SK-N-SH (cell line): ENCODE results near the gene SLC46A3. TPM values are rescaled to one million over a fixed set of nuclear protein-coding genes. Genes with fewer than 3 reads are reported as not detected.

Source experiments
- CTCF ChIA-PET: fragments of 300-600, 350-600 bp; formaldehyde crosslinking; extraction: SDS; loops from one replicate; lab custom pipeline; 2021; lab: Yijun Ruan, JAX
- POLR2A ChIA-PET: fragments of 350-600 bp; sonication (Branson Sonifier 250); formaldehyde crosslinking; extraction: SDS; loops from one replicate; lab custom pipeline; 2020; ENCODE audit warnings: antibody characterized with exemption, inconsistent platforms; lab: Yijun Ruan, JAX
- DNase-seq: peaks from one replicate; pipeline ENCODE4 v3.0.0; 2012
- H2AFZ ChIP-seq: fragments of 200-600 bp; sonication (generic); 2 replicates; pipeline ENCODE4 v1.8.1; 2016; ENCODE audit warnings: antibody characterized with exemption, mild to moderate bottlenecking, low read depth
- H3F3A ChIP-seq: fragments of 200-600 bp; sonication (generic); replicated peaks from 2 replicates; pipeline ENCODE3; 2016; ENCODE audit warnings: antibody characterized with exemption, mild to moderate bottlenecking; ENCODE audit not compliant: insufficient read depth
- H3K27ac ChIP-seq, 2 experiments: fragments of 200-500 bp in 1 of 2; fragments of 200-600 bp in 1 of 2; sonication (Bioruptor generic) in 1 of 2; sonication (generic), shearing (Covaris generic) in 1 of 2; 2 replicates each; pipeline versions ENCODE4 v1.5.1 to v1.6.1; 2014 to 2016; ENCODE audit warnings: low read depth in 2 of 2, inconsistent platforms in 1 of 2, low read length in 1 of 2, mild to moderate bottlenecking in 1 of 2, mixed read lengths in 1 of 2
- H3K27me3 ChIP-seq: fragments of 200-600 bp; sonication (generic), shearing (Covaris generic); 2 replicates; pipeline ENCODE4 v1.6.1; 2016; ENCODE audit warnings: mixed run types; ENCODE audit not compliant: insufficient read depth
- H3K36me3 ChIP-seq, 2 experiments: fragments of 200-500 bp in 1 of 2; fragments of 200-600 bp in 1 of 2; sonication (Bioruptor generic) in 1 of 2; sonication (generic) in 1 of 2; replicated peaks in 1 of 2; 2 replicates each; pipeline versions ENCODE3 to v1.5.1; 2014 to 2016; ENCODE audit warnings: low read length in 1 of 2, mild to moderate bottlenecking in 1 of 2; ENCODE audit not compliant: insufficient read depth in 2 of 2, control insufficient read depth in 1 of 2
- H3K4me1 ChIP-seq, 2 experiments: fragments of 200-500 bp in 1 of 2; fragments of 200-600 bp in 1 of 2; sonication (Bioruptor generic) in 1 of 2; sonication (generic), shearing (Covaris generic) in 1 of 2; 2 replicates each; pipeline versions ENCODE4 v1.5.1 to v1.6.1; 2014 to 2016; ENCODE audit warnings: low read depth in 1 of 2, low read length in 1 of 2, mixed run types in 1 of 2; ENCODE audit not compliant: insufficient read depth in 2 of 2, control insufficient read depth in 1 of 2
- H3K4me2 ChIP-seq: fragments of 200-600 bp; sonication (generic), shearing (Covaris generic); 2 replicates; pipeline ENCODE4 v1.6.1; 2017; ENCODE audit warnings: mixed run types
- H3K4me3 ChIP-seq, 2 experiments: fragments of 200-500 bp in 1 of 2; fragments of 200-600 bp in 1 of 2; sonication (Bioruptor generic) in 1 of 2; sonication (generic), shearing (Covaris generic) in 1 of 2; 2 replicates each; pipeline versions ENCODE4 v1.5.1 to v1.8.1; 2014 to 2016; ENCODE audit warnings: low read depth in 2 of 2, inconsistent platforms in 1 of 2, low read length in 1 of 2, mild to moderate bottlenecking in 1 of 2, mixed read lengths in 1 of 2, moderate library complexity in 1 of 2
- H3K79me2 ChIP-seq: fragments of 200-600 bp; sonication (generic); 2 replicates; pipeline ENCODE4 v1.8.1; 2017; ENCODE audit warnings: mild to moderate bottlenecking; ENCODE audit not compliant: insufficient read depth
- H3K9ac ChIP-seq: fragments of 200-600 bp; sonication (generic); 2 replicates; pipeline ENCODE4 v1.6.1; 2017; ENCODE audit warnings: mixed run types
- H3K9me2 ChIP-seq: fragments of 200-600 bp; sonication (generic); 2 replicates; pipeline ENCODE4 v1.6.1; 2017; ENCODE audit warnings: mixed run types
- H3K9me3 ChIP-seq: fragments of 200-600 bp; sonication (generic); 2 replicates; pipeline ENCODE4 v1.6.1; 2017; ENCODE audit warnings: mixed run types, mild to moderate bottlenecking, moderate library complexity
- H4K20me1 ChIP-seq: fragments of 200-600 bp; sonication (generic); 2 replicates; pipeline ENCODE4 v1.6.1; 2017; ENCODE audit warnings: mild to moderate bottlenecking, mixed run types; ENCODE audit not compliant: insufficient read depth
- CHD2 ChIP-seq: fragments of 150-350 bp; IDR thresholded peaks from 2 replicates; pipeline ENCODE4 v1.6.1; 2018; ENCODE audit warnings: low read length; ENCODE audit not compliant: partially characterized antibody
- GATA2 ChIP-seq: sonication (generic); formaldehyde crosslinking; IDR thresholded peaks from 2 replicates; pipeline ENCODE4 v1.5.0; 2020; ENCODE audit warnings: mild to moderate bottlenecking, missing genetic modification reagents
- NFIC ChIP-seq: IDR thresholded peaks from 2 replicates; pipeline ENCODE4 v1.4.0; 2012; ENCODE audit warnings: borderline replicate concordance
- NRF1 ChIP-seq: IDR thresholded peaks from 2 replicates; pipeline ENCODE4 v1.6.1; 2012; ENCODE audit warnings: low read depth, mild to moderate bottlenecking, low read length
- POLR2AphosphoS5 ChIP-seq: IDR thresholded peaks from 2 replicates; pipeline ENCODE4 v1.6.1; 2012; ENCODE audit warnings: low read depth, low read length
- REST ChIP-seq: IDR thresholded peaks from 2 replicates; pipeline ENCODE4 v1.6.1; 2012; ENCODE audit warnings: mild to moderate bottlenecking, low read depth, low read length, moderate library complexity
- SIN3A ChIP-seq: IDR thresholded peaks from 2 replicates; pipeline ENCODE4 v1.6.1; 2012; ENCODE audit warnings: low read depth, mild to moderate bottlenecking, low read length, moderate library complexity, borderline replicate concordance
- TCF12 ChIP-seq: IDR thresholded peaks from 2 replicates; pipeline ENCODE4 v1.4.0; 2012
- WGBS: methylation state at CpG from one replicate; pipeline ENCODE4 v1.1.6; 2017; ENCODE audit warnings: low lambda C conversion rate; 5-methylcytosine and 5-hydroxymethylcytosine counted together
- polyA plus RNA-seq, 3 experiments: library from polyadenylated mRNA; depleted of rRNA; stranded (reverse); fragments of >200 nt; gene quantifications; 2 replicates each; pipeline ENCODE4 v1.2.3, GENCODE V29; 2012
- small RNA-seq, 7 experiments: library from RNA; depleted of rRNA; stranded (forward); fragments of <200 nt; gene quantifications; one replicate each; pipeline ENCODE3, GENCODE V24; 2012

Gene SLC46A3
- polyA plus RNA-seq, 1 of the 3 experiments (the other 2 are of a cell fraction): 2.0 TPM

GRCh38 chr13:28651810-28652401, 66.9 kb downstream of the SLC46A3 start:
- TF ChIP-seq CHD2: no peak
- no peak for TF ChIP-seq NRF1
- no peak for TF ChIP-seq POLR2AphosphoS5
- no peak for TF ChIP-seq NFIC
- TF ChIP-seq REST: no peak
- Histone ChIP-seq H3F3A (no peaks in the 10 kb centered on the region), H3K4me1 (peaks cover 5 to 9% of the 10 kb centered on the region in 2 experiments; a peak in 3 of 4 replicates), H3K9me3 (no peaks in the 10 kb centered on the region), H2AFZ (no peak overlapping the region), H3K9me2 (no peaks in the 10 kb centered on the region), H3K4me3 (no peak overlapping the region), H3K36me3 (peaks cover 0 to 10% of the 10 kb centered on the region in 2 experiments), H4K20me1 (no peaks in the 10 kb centered on the region), H3K79me2 (peaks cover 30% of the 10 kb centered on the region), H3K27me3 (no peaks in the 10 kb centered on the region), H3K9ac (no peak overlapping the region), H3K4me2 (no peak overlapping the region), H3K27ac (no peak overlapping the region)
- DNase-seq: no peak
- 91% methylated on average over 7 of the region's 7 CpGs for WGBS
- CTCF ChIA-PET: interaction anchor here (1.4 kb wide), 1 partner anchor 16 kb away, joined by 4 read pairs; no protein-coding TSS in a partner anchor
- POLR2A ChIA-PET: no interaction called here

DNA sequence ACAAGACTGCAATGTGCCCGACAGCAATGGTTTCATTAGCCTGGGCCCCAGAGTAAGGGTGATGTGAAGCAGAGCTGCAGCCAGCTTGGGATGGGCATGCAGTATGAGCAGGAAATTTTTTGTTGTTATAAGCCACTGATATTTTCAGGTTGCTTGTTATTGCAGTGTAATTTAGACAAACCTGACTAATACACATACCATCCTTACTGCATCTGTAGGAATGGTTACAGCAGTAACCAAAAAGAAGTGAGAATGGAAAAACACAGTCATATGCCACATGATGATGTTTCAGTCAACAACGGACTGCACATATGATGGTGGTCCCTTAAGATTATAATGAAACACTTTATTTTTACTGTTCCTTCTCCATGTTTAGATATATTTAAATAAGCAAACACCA, 68.5 kb downstream of the SLC46A3 start:
- Histone ChIP-seq H3K4me3 (no peak overlapping the region), H3K4me2 (no peak overlapping the region), H3K9ac (no peak overlapping the region), H3F3A (no peaks in the 10 kb centered on the region), H3K36me3 (peaks cover 0 to 10% of the 10 kb centered on the region in 2 experiments), H3K4me1 (no peaks in the 10 kb centered on the region; a peak in 1 of 4 replicates), H3K27ac (no peak overlapping the region), H3K27me3 (no peaks in the 10 kb centered on the region), H3K9me2 (no peaks in the 10 kb centered on the region), H3K79me2 (peaks cover 14% of the 10 kb centered on the region), H4K20me1 (no peaks in the 10 kb centered on the region), H2AFZ (no peak overlapping the region), H3K9me3 (no peaks in the 10 kb centered on the region)
- no peak for TF ChIP-seq GATA2 (CRISPR knock-in tag)
- TF ChIP-seq TCF12: no peak
- TF ChIP-seq SIN3A: no peak
- CTCF ChIA-PET: interaction anchor here (1.1 kb wide), 1 partner anchor 13 kb away, joined by 3 read pairs; no protein-coding TSS in a partner anchor
- DNase-seq: no peak
- WGBS: 93% methylated on average over 2 of the region's 2 CpGs
- POLR2A ChIA-PET: no interaction called here

Small RNAs within 50 kb of the gene (small RNA-seq; reads per million reads assigned to genes)
- 0 reads per million in 7 experiments for gene RNU6-53P

Other genes starting within 250 kb of the SLC46A3 start
- gene FLT1, start 223.8 kb downstream of the SLC46A3 start, polyA plus RNA-seq (2012; rRNA removed): 0.20 and 0.41 TPM in 2 replicates
- 37.1 and 39.8 TPM in 2 replicates for gene POMP, start 59.8 kb downstream of the SLC46A3 start, polyA plus RNA-seq (2012; rRNA removed)
- 1.2 and 1.7 TPM in 2 replicates for gene MTUS2, start 101.4 kb upstream of the SLC46A3 start, polyA plus RNA-seq (2012; rRNA removed)